K562 (cell line): Measurements from ENCODE around the gene OBSL1. TPM values are rescaled to one million over a fixed set of nuclear protein-coding genes. Genes with fewer than 3 reads are reported as not detected.

Experiments
- ADNP ChIP-seq: fragments of 200-800 bp; sonication (Bioruptor generic); IDR thresholded peaks from 2 replicates; pipeline ENCODE4 v1.6.1; 2016; ENCODE audit warnings: missing genetic modification characterization, missing compliant biosample characterization
- ARID2 ChIP-seq: fragments of 450-650 bp; IDR thresholded peaks from 2 replicates; pipeline ENCODE4 v1.6.1; 2017; ENCODE audit warnings: antibody characterized with exemption, mild to moderate bottlenecking
- ETV5 ChIP-seq: sonication (generic); formaldehyde crosslinking; IDR thresholded peaks from 2 replicates; pipeline ENCODE4 v1.4.0; 2020; ENCODE audit warnings: low read depth, mild to moderate bottlenecking, missing genetic modification reagents
- HCFC1 ChIP-seq: IDR thresholded peaks from 2 replicates; pipeline ENCODE4 v1.6.1; 2012; ENCODE audit warnings: low read depth, low read length, improper control_type of control experiment
- KLF10 ChIP-seq: fragments of 250-450 bp; sonication (Bioruptor Pico); IDR thresholded peaks from 2 replicates; pipeline ENCODE4 v1.6.1; 2021; ENCODE audit warnings: matching md5 sums
- NELFE ChIP-seq: IDR thresholded peaks from 2 replicates; pipeline ENCODE4 v1.6.1; 2011; ENCODE audit warnings: mild to moderate bottlenecking; ENCODE audit not compliant: insufficient read depth, insufficient read length
- NR3C1 ChIP-seq: sonication (generic); formaldehyde crosslinking; IDR thresholded peaks from 2 replicates; pipeline ENCODE4 v1.8.1; 2022; ENCODE audit warnings: missing genetic modification reagents
- POLR2A ChIP-seq: fragments of 450-650 bp; conservative IDR thresholded peaks from 2 replicates; pipeline ENCODE4 v1.6.1; 2016
- WHSC1 ChIP-seq: IDR thresholded peaks from one replicate; pipeline ENCODE4 v1.6.1; 2012; ENCODE audit warnings: low read length, control low read depth, inconsistent platforms
- ZC3H4 ChIP-seq: sonication (generic); formaldehyde crosslinking; IDR thresholded peaks from 2 replicates; pipeline ENCODE4 v1.9.0; 2021; ENCODE audit warnings: missing genetic modification reagents, borderline replicate concordance
- ZNF224 ChIP-seq: sonication (generic); formaldehyde crosslinking; IDR thresholded peaks from 2 replicates; pipeline ENCODE4 v1.8.0; 2022; ENCODE audit warnings: mild to moderate bottlenecking, missing genetic modification reagents
- ZNF239 ChIP-seq: fragments of 250-450 bp; sonication (Bioruptor Pico); IDR thresholded peaks from 2 replicates; pipeline ENCODE4 v1.4.0; 2020; ENCODE audit warnings: mild to moderate bottlenecking
- ZNF24 ChIP-seq: fragments of 450-650 bp; IDR thresholded peaks from 2 replicates; pipeline ENCODE4 v1.6.1; 2016
- polyA plus RNA-seq, 8 experiments: library from polyadenylated mRNA; depleted of rRNA in 4 of 8; stranded (reverse) in 5 of 8; unstranded in 3 of 8; fragments of >200 nt; fragmentation: Nextera tagmentation in 2 of 8; fragmentation: Illumina TruSeq in 1 of 8; extraction: Ambion mirVana in 2 of 8; extraction: Trizol in 1 of 8; gene quantifications; 2 replicates each; pipeline versions ENCODE4 v1.2.1 to v1.2.3, GENCODE V29; 2011 to 2014; ENCODE audit warnings: inconsistent platforms in 1 of 8, missing spikeins in 1 of 8
- total RNA-seq, 7 experiments: library from RNA; depleted of rRNA in 6 of 7; stranded (reverse); fragments of >200 nt in 6 of 7; fragmentation: Illumina TruSeq in 2 of 7; extraction: Trizol in 2 of 7; gene quantifications; 2 replicates each; pipeline versions ENCODE4 v1.2.1 to v1.2.3, GENCODE V29; 2011 to 2021; ENCODE audit warnings: low replicate concordance in 1 of 7
- TF ChIP-seq, protein P1 (sequence below): sonication (generic); formaldehyde crosslinking; IDR thresholded peaks from 2 replicates; pipeline ENCODE4 v1.8.0; 2022; ENCODE audit warnings: mild to moderate bottlenecking, missing genetic modification reagents
- TF ChIP-seq, protein P2 (sequence below), 2 experiments: fragments of 200-800 bp in 1 of 2; sonication (Bioruptor generic) in 1 of 2; sonication (generic) in 1 of 2; formaldehyde crosslinking in 1 of 2; IDR thresholded peaks in 1 of 2; conservative IDR thresholded peaks in 1 of 2; 2 replicates each; pipeline versions ENCODE4 v1.5.0 to v1.6.1; 2016 to 2020; ENCODE audit warnings: missing compliant biosample characterization in 1 of 2, missing genetic modification characterization in 1 of 2, missing genetic modification reagents in 1 of 2
- TF ChIP-seq, protein P3 (sequence below), 3 experiments: fragments of 200-800 bp in 1 of 3; fragments of 250-450 bp in 1 of 3; fragments of 450-650 bp in 1 of 3; sonication (Bioruptor Pico) in 1 of 3; sonication (Bioruptor generic) in 1 of 3; formaldehyde crosslinking in 1 of 3; IDR thresholded peaks; 2 replicates each; pipeline versions ENCODE4 v1.6.1 to v1.8.0; 2016 to 2022; ENCODE audit warnings: mild to moderate bottlenecking in 2 of 3, missing genetic modification characterization in 2 of 3, missing compliant biosample characterization in 1 of 3, moderate library complexity in 1 of 3
- TF ChIP-seq, protein P4 (sequence below): fragments of 450-650 bp; IDR thresholded peaks from 2 replicates; pipeline ENCODE4 v1.6.1; 2014; ENCODE audit warnings: low read depth, mild to moderate bottlenecking, moderate library complexity, borderline replicate concordance

Gene OBSL1
- total and polyA plus RNA-seq, 9 of the 15 experiments (the other 6 are each of a cell fraction or from before 2014, with no cell fraction given) = 1.2 to 26.6 (median 8.6) TPM

DNA sequence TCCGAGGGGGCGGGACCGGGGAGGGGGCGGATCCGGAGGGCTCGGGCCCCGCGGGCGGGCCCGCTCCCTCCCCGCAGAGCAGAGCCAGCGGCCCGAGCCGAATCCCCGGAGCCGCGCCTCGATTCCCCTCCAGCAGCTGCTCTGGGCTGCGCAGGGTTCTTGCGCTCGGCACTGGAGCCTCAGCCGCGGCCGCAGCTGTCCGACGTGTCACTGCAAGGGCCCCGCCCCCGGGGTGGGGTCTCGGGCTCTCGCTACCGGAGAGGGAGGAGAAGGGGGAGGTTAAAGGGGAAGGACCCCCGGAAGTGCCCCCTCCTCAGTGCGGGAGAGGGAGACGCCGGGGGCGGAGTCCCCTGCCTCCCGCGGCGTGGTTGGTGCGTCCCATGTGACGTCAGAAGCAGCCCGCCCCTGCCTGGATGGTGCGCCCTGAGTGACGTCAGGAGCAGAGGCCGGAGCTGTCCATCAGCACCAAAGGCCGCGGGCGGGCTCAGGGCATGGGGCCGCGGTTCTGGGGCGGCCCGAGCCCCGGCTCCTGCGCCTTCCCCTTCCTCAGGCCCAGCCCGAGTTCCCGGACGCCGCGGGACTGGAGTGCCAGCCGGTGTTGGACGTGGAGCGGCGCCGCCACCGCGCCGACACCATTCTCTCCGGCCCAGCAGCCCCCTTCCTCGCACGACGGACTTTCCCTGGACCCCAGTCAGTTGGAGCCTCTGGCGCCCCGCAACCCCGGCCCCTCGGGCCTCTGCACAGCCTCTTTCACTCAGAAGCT, 27.6 kb downstream of the OBSL1 start, which contains the start of the genes CHPF and TMEM198 (continued):
- TF ChIP-seq NELFE (no peak), ZNF24 (no peak), ZNF239 (CRISPR knock-in tag) (no peak), ZC3H4 (CRISPR knock-in tag) (no peak), ZNF224 (no peak), POLR2A (0 out of 2 replicates have a peak, but pooled peaks have one; percentile 52), ETV5 (CRISPR knock-in tag) (peak; percentile 86; the same call in 1 of the 2 replicates), KLF10 (CRISPR knock-in tag) (no peak), ADNP (no peak), ARID2 (no peak), WHSC1 (no peak), NR3C1 (no peak), HCFC1 (peak; percentile 49; the same call in 1 of the 2 replicates)
- TF ChIP-seq, protein P1, sequence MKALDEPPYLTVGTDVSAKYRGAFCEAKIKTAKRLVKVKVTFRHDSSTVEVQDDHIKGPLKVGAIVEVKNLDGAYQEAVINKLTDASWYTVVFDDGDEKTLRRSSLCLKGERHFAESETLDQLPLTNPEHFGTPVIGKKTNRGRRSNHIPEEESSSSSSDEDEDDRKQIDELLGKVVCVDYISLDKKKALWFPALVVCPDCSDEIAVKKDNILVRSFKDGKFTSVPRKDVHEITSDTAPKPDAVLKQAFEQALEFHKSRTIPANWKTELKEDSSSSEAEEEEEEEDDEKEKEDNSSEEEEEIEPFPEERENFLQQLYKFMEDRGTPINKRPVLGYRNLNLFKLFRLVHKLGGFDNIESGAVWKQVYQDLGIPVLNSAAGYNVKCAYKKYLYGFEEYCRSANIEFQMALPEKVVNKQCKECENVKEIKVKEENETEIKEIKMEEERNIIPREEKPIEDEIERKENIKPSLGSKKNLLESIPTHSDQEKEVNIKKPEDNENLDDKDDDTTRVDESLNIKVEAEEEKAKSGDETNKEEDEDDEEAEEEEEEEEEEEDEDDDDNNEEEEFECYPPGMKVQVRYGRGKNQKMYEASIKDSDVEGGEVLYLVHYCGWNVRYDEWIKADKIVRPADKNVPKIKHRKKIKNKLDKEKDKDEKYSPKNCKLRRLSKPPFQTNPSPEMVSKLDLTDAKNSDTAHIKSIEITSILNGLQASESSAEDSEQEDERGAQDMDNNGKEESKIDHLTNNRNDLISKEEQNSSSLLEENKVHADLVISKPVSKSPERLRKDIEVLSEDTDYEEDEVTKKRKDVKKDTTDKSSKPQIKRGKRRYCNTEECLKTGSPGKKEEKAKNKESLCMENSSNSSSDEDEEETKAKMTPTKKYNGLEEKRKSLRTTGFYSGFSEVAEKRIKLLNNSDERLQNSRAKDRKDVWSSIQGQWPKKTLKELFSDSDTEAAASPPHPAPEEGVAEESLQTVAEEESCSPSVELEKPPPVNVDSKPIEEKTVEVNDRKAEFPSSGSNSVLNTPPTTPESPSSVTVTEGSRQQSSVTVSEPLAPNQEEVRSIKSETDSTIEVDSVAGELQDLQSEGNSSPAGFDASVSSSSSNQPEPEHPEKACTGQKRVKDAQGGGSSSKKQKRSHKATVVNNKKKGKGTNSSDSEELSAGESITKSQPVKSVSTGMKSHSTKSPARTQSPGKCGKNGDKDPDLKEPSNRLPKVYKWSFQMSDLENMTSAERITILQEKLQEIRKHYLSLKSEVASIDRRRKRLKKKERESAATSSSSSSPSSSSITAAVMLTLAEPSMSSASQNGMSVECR (CRISPR knock-in tag) = peak; percentile 36
- TF ChIP-seq, protein P2, sequence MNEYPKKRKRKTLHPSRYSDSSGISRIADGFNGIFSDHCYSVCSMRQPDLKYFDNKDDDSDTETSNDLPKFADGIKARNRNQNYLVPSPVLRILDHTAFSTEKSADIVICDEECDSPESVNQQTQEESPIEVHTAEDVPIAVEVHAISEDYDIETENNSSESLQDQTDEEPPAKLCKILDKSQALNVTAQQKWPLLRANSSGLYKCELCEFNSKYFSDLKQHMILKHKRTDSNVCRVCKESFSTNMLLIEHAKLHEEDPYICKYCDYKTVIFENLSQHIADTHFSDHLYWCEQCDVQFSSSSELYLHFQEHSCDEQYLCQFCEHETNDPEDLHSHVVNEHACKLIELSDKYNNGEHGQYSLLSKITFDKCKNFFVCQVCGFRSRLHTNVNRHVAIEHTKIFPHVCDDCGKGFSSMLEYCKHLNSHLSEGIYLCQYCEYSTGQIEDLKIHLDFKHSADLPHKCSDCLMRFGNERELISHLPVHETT (CRISPR knock-in tag; conservative IDR thresholded peaks at IDR 0.05 in 1 of 2, IDR thresholded peaks at IDR 0.05 in 1 of 2) = peak in 1 of 2 experiments; percentile 76; a peak in 2 of 4 replicates
- TF ChIP-seq, protein P3, sequence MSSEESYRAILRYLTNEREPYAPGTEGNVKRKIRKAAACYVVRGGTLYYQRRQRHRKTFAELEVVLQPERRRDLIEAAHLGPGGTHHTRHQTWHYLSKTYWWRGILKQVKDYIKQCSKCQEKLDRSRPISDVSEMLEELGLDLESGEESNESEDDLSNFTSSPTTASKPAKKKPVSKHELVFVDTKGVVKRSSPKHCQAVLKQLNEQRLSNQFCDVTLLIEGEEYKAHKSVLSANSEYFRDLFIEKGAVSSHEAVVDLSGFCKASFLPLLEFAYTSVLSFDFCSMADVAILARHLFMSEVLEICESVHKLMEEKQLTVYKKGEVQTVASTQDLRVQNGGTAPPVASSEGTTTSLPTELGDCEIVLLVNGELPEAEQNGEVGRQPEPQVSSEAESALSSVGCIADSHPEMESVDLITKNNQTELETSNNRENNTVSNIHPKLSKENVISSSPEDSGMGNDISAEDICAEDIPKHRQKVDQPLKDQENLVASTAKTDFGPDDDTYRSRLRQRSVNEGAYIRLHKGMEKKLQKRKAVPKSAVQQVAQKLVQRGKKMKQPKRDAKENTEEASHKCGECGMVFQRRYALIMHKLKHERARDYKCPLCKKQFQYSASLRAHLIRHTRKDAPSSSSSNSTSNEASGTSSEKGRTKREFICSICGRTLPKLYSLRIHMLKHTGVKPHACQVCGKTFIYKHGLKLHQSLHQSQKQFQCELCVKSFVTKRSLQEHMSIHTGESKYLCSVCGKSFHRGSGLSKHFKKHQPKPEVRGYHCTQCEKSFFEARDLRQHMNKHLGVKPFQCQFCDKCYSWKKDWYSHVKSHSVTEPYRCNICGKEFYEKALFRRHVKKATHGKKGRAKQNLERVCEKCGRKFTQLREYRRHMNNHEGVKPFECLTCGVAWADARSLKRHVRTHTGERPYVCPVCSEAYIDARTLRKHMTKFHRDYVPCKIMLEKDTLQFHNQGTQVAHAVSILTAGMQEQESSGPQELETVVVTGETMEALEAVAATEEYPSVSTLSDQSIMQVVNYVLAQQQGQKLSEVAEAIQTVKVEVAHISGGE (CRISPR knock-in tag; IDR thresholded peaks at IDR 0.05) = peak; percentile 32 to 97 (median 69); a peak in 3 of 6 replicates
- TF ChIP-seq, protein P4, sequence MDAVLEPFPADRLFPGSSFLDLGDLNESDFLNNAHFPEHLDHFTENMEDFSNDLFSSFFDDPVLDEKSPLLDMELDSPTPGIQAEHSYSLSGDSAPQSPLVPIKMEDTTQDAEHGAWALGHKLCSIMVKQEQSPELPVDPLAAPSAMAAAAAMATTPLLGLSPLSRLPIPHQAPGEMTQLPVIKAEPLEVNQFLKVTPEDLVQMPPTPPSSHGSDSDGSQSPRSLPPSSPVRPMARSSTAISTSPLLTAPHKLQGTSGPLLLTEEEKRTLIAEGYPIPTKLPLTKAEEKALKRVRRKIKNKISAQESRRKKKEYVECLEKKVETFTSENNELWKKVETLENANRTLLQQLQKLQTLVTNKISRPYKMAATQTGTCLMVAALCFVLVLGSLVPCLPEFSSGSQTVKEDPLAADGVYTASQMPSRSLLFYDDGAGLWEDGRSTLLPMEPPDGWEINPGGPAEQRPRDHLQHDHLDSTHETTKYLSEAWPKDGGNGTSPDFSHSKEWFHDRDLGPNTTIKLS = peak; percentile 79; the same call in 1 of the 2 replicates
